HG02642 (cell line): ENCODE data around the gene IQSEC2.

ENCODE experiments used
- ATAC-seq: cut with Tn5 transposase; IDR thresholded peaks from one replicate; pipeline ENCODE4 v1.9.1; 2021; ENCODE audit warnings: mild to moderate bottlenecking; ENCODE audit not compliant: unreplicated experiment, poor library complexity

The IQSEC2 gene

DNA sequence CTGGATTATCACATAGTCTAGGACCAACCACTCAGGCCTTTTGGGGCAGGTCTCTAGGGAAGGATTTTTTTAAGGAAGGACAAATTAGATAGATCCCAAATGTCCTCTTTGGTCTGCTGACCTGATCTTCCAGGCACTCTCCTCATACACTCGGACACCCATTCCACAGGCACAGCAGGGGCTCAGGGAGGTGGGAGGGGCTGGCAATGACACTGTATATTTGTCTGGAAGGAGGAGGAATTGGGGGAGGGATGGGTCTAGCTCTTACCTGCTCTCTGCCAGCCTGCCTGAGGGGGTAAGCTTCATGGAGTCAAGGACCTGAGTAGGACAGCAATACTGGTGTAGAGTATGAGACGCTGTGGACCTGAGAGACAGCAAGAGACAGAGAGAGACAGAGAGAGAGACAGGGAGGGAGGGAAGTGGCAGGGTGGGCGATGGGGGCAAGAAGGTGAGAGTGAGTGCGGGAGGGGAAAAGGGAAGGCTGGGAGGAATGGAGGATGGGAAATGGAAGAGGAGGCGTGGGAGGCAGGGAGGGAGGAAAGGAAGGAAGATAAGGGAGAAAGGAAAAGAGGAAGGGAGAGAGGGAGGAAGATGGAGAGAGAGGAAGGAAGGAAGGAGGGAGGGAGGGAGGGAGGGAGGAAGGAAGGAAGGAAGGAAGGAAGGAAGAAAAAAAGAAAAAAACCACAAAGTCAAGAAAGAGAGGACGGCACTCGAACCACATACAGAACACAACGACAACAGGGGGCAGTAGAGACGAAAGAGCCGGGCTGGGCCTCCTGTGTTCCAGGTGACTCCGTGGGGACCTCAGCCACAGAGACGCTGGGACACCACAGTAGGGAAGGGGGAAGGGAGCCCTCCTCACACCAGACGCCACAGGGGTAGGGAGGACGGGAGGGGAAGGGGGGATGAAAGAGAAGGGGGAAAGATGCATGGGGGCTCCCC, 1.8 kb downstream of the IQSEC2 start:
- no peak for ATAC-seq

DNA sequence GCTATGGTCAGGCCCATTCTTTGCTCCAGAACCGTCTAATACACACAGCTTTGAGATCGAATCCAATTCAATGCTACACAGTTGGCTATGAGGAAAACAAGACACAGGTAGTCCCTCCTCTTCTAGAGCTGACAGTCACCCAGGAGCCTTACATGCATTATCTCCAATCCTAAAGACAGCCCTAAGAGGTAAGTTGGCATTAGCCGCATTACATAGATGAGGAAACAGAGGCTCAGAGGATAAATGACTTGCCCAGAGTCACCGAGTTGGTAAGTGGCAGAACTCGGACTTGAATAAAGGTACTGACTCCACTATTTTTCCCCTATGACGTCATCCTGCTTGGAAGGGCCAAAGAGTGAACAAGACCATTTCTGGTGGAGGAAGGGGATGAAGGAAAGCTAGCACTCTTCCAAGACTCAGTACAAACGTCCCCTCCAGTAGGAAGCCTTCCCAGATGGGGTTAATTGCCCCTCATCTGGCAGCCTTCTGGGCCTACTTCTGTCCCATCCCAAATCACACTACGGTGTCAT, 8.5 kb downstream of the IQSEC2 start:
- ATAC-seq, result no peak

DNA sequence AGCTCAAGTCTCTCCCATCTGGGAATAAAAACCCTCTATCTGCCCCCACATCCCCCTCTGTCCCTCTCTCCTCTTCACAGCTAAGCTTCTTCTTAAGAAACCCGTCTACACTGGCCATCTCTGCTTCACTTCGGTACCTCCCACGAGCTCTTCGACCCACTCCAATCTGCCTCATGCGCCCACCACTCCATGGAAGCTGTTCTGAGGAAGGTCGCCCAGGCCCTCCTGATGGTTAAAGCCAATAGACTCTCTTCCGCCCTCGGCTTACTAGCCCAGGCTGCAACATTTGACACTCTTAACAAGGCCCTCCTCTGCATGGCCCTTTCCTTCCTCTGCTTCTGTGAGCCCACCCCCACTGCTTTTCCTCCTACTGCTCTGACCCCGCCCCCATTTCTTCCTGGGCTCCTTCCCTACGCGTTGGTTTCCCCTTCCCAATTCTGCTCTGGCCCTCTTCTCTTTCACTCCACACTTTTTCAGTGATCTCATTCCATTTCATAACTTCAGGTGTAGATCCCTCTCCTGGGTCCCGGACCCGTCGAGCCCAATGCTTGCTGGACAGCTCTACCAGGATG, 11.8 kb downstream of the IQSEC2 start:
- ATAC-seq, result no peak

DNA sequence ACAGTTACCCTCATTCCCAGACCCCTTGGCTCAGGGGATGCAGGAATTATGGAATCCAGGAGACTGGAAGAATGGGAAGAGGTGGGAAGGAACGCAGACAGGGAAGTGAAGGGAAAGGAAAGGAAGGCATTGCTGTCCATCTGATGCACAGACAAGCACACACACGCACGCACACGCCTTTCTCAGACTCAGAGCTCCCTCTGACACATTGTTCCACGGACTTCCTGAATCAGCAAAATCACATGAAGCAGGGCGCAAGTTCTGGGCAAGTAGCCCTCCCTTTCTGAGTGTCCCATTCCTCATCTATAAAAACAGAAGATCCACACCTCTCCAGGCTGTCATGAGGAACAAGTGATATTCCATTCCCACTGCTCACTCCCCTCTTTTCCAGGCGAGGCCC, 13.2 kb downstream of the IQSEC2 start:
- ATAC-seq, result no peak

GRCh38 chrX:53266914-53267313, 14.5 kb downstream of the IQSEC2 start:
- no peak for ATAC-seq

GRCh38 chrX:53265771-53266574, 15.4 kb downstream of the IQSEC2 start:
- ATAC-seq, result no peak

GRCh38 chrX:53263597-53264094, 17.7 kb downstream of the IQSEC2 start:
- no peak for ATAC-seq

DNA sequence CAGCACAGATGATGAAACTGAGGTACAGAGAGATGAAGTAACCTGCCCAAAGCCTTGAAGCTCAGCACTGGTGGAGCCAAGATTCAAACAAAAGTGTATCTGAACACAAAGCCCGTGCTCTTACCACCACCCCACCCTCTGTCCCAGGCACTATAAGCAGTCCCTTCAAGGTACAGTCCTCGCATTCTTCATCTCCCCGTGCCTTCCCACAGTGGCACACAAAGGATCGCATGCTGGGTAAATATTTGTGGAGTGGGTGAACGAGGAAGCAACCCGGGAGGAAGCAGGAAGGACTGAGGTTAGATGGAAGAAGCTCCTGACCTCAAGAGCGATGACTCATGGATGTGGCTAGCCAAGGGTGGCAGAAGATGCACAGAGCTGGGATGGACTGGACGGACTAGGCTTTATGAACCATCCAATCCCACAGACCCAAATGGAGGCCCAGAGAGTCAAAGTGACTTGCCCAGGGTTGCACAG, 18.4 kb downstream of the IQSEC2 start:
- no peak for ATAC-seq

GRCh38 chrX:53262189-53262917, 19.0 kb downstream of the IQSEC2 start:
- no peak for ATAC-seq

DNA sequence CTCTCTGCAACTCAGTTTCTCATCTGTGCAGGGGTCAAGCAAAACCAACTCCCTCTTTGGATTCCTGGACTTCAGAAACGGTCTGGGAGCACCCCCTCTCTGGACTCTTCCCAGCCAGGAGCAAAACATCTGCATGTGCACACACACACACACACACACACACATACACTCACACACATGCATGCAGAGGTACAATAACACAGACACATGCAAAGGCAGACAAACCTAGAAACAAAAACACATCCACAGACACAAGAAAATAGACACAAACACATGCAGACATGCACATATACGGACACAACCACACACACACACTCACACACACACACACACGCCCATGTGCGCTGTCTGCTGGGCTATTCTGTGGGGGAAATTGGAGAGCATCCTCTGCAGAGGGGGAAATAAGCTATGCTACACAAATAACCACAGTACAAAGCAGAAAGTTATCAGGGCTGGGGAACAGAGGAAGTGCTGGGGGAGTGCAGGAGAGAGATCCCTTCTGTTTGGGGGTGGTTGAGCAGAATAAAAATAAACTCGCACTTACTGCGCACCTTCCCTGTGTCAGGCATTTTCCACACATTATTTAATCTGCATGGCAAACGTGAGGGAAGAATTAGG, 19.9 kb downstream of the IQSEC2 start:
- no peak for ATAC-seq

DNA sequence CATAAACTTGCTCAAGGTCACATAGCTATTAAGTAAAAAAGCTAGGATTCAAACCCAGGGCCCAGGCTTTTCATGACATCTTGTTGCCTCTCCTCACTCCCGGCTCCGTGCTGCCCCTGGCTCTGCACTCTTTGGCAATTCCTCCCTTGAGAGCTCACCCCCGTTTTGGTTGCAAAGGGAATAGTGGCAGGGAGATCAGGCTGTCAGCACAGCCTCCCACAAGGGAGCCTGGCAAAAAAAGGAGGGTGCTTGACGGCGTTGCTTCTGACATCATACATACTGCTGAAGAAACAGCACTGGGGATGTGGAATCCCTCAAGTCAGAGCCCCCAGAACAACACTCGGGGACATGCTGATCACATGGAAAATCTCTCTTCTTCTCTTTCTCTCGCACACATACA, 20.5 kb downstream of the IQSEC2 start:
- no peak for ATAC-seq

GRCh38 chrX:53257670-53258423, 23.5 kb downstream of the IQSEC2 start:
- ATAC-seq, result no peak

DNA sequence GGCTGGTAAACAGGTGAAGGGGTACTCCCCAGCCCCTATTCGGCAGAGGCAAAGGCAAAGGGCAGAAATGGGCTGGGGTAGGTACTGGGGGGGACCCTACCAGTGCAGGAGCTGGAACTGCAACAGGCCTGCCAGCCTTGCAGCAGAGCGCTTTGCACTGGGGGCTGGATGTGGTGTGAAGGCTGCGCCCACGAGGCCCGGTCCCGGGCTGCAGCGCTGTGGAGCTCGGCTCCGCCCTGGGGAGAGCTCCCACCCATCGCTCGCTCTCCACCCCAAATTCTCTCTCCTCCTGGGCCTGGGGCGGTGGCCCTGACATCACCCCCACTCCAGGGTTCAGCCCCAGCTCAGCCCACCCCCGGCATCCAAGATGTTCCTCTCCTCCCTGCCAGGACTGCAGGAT, 24.2 kb downstream of the IQSEC2 start:
- no peak for ATAC-seq

- ATAC-seq, result no peak
Observed at GRCh38 chrX:53256446-53257041, 24.8 kb downstream of the IQSEC2 start.

DNA sequence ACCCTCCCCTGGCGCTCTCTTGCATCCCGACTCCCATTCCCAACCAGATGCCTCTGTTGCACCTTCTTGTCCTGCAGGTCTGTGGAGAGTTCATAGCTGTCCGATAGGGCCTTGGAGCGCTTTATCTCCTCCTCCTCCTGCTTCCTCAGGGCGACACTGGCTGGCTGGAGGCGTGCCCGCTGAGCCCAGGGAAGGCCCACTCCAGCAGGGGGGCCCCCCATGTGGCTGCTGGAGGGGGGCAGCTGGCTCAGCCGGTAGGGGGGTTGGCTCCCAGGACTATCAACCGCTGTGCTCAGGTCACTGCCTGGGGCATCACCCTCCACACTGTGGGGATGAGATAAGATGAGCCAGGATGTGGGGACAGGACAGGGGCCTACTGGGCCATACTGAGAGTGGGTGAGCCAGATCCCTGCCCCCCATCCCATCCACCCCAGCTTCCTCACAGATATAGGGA, 25.6 kb downstream of the IQSEC2 start:
- ATAC-seq, result no peak

DNA sequence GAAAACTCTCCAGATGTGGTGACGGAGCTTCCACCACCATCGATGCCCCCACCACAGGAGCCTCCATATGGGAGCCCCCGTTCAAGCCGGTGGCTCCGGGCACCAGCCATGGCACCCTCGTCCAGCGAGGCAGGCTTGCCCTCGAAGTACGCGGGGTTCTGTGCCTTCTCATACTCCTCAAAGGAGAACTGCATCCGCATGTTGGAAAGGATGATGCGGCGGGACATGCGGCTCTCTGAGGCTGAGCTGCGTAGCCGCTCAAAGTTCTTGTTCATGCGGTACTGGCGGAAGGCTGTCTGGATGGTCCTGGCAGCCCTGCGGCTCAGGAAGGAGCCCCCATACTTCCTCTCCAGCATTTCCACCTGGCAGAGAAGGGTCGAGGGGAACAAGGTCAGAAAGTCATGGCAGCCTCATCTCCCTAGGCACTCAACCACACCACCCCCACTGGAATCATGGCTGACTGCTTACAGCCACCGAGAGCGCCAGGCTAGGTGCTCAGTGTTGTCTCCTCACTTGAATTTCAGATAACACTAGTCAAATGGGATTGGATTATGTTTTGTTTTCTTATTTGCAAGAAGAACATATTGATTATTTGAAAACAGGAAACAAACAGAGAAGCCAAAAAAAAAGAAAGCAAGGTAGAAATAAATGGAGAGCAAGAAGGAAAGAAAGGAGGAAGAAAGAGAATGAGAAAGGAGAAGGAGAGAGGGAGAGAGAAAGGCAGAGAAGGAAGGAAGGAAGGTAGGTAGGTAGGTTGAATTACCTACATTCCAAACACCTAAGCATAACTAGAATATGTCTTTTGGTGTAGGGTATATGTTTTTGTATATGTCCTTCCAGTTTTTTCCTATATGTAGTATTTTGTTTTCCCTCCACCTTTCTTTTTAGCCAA, 26.6 kb downstream of the IQSEC2 start:
- ATAC-seq, result no peak

DNA sequence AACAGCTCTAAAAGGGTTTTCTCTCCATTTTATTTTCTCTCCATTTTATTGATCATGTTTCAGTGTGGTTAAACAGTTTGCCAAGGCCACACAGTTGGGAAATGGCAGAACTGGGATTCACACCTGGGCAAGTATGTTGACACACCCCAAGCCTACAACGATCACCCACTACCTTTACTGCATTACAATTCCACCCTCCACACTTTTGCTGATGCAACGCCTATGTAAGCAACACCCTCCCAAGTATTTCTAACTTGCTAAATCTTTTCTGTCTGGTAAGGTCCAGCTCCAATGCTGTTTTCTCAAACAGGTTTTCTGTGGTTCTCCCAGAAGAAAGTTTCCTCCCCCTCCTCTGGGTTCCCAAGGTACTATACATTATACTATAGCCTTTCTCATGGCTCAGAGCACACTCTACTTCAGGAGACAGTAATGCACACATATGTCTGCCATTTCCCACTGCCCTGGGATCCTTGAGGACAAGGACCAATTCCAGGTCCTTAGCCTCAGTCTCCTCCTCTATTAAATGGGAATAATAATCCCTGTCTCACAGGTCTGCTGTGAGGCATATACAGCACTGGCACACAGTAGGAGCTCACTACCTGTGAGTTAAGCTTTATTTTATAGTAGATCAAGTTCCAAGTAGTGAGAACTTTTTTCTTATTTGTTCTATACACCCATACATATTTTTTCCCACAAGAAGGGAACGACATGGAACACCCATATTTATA, 27.9 kb downstream of the IQSEC2 start:
- ATAC-seq, result no peak
